Lower leg skin (tissue), 4 donors: ENCODE measurements around the gene SLC35B4. TPM values are rescaled to one million over a fixed set of nuclear protein-coding genes. Genes with fewer than 3 reads are reported as not detected.

Experiments
- DNase-seq, 2 donors: peaks; one replicate each; pipeline ENCODE4 v3.0.0-alpha.2; 2019; ENCODE audit warnings: low spot score in 2 of 2
- H3K4me3 ChIP-seq: fragments of 200-600 bp; sonication (generic); 2 replicates; pipeline ENCODE4 v1.5.1; 2017; ENCODE audit warnings: mild to moderate bottlenecking, low read depth; ENCODE audit not compliant: poor library complexity, severe bottlenecking
- POLR2A ChIP-seq, 2 donors: fragments of 450-650 bp; IDR thresholded peaks; one replicate each; pipeline ENCODE4 v1.6.1; 2016 to 2017; ENCODE audit warnings: antibody characterized with exemption in 2 of 2, mild to moderate bottlenecking in 1 of 2, moderate library complexity in 1 of 2
- WGBS, 2 donors: methylation state at CpG; one replicate each; pipeline ENCODE4 v1.1.5; 2018; 5-methylcytosine and 5-hydroxymethylcytosine counted together
- intact Hi-C: fragments of 100-400 bp; cut with DNase I; formaldehyde crosslinking; loops from one replicate; pipeline ENCODE4 v1.15.0; 2023; ENCODE audit warnings: low total_unique reads
- total RNA-seq, 4 donors: library from RNA; depleted of rRNA; stranded (reverse); fragments of >200 nt; gene quantifications; one replicate each; pipeline ENCODE4 v1.1.0, GENCODE V29; 2016
- TF ChIP-seq, protein P1 (sequence below), 3 donors: fragments of 450-650 bp; IDR thresholded peaks; one replicate each; pipeline ENCODE4 v1.5.1; 2016; ENCODE audit warnings: antibody characterized with exemption in 3 of 3, mild to moderate bottlenecking in 3 of 3, moderate library complexity in 2 of 3

Gene SLC35B4
- total RNA-seq, 4 donors from 2014 or later = 2.1 to 5.8 (median 2.9) TPM

DNA sequence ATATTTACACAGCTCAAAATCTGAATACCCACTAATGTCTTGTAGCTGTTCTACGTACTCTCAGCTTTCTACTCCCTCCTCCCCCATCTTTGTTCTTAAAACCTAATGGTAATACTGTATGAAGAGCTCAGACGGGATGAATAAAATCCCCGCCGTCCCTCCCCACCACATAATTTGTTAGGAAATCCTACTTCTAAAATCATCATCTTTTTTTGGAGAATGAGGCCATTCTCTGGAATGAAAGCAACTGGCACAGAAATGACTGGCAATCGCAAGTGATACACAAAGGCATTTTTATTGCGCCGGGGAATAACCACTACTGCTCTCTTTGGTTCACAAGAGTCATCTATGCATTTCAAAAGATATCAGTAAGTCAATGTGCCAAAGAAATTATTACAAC, 27.3 kb downstream of the SLC35B4 start:
- DNase-seq = peak in 1 of 2 donors; percentile 17
- H3K4me3 ChIP-seq = no peak overlapping the region
- no peak for TF ChIP-seq POLR2A (IDR thresholded peaks at IDR 0.05)
- TF ChIP-seq, protein P1, sequence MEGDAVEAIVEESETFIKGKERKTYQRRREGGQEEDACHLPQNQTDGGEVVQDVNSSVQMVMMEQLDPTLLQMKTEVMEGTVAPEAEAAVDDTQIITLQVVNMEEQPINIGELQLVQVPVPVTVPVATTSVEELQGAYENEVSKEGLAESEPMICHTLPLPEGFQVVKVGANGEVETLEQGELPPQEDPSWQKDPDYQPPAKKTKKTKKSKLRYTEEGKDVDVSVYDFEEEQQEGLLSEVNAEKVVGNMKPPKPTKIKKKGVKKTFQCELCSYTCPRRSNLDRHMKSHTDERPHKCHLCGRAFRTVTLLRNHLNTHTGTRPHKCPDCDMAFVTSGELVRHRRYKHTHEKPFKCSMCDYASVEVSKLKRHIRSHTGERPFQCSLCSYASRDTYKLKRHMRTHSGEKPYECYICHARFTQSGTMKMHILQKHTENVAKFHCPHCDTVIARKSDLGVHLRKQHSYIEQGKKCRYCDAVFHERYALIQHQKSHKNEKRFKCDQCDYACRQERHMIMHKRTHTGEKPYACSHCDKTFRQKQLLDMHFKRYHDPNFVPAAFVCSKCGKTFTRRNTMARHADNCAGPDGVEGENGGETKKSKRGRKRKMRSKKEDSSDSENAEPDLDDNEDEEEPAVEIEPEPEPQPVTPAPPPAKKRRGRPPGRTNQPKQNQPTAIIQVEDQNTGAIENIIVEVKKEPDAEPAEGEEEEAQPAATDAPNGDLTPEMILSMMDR (IDR thresholded peaks at IDR 0.05) = no peak
- intact Hi-C loops = no loop called here
- WGBS, 2 donors = 38 to 57% methylated on average over 7 of the region's 7 CpGs

GRCh38 chr7:134287916-134288659, 28.6 kb downstream of the SLC35B4 start:
- 75 to 76% methylated on average over 12 of the region's 12 CpGs for WGBS, 2 donors
- TF ChIP-seq, protein P1 (IDR thresholded peaks at IDR 0.05) = no peak
- no peak for TF ChIP-seq POLR2A (IDR thresholded peaks at IDR 0.05)
- H3K4me3 ChIP-seq = no peak overlapping the region
- no peak for DNase-seq
- intact Hi-C loops = no loop called here

DNA sequence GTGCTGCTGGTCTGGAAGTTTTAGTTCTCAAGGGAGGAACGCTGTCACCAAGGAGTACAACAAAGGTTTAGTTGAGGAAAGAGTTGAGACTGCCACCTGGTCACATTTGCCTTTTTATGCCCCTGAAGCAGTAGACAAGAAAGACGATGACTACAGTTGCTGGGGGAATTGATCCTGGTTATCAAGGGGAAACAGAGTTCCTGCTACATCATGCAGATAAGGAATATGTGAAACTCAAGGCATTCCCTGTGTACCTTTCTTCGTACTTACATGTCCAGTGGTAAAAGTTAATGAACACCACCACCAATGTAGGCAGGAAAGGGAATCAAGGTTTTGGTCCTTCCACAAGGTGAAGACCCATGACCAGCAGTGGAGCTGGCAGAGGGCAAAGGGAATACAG, 31.8 kb downstream of the SLC35B4 start:
- DNase-seq = no peak
- TF ChIP-seq POLR2A (IDR thresholded peaks at IDR 0.05) = no peak
- TF ChIP-seq, protein P1 (IDR thresholded peaks at IDR 0.05) = no peak
- WGBS, 2 donors = 77 to 90% methylated on average over 3 of the region's 3 CpGs
- no peak overlapping the region for H3K4me3 ChIP-seq
- intact Hi-C loops = no loop called here

GRCh38 chr7:134284011-134284410, 32.7 kb downstream of the SLC35B4 start:
- 69 to 72% methylated on average over 6 of the region's 6 CpGs for WGBS, 2 donors
- TF ChIP-seq, protein P1 (IDR thresholded peaks at IDR 0.05) = no peak
- no peak for TF ChIP-seq POLR2A (IDR thresholded peaks at IDR 0.05)
- intact Hi-C loops = no loop called here
- no peak for DNase-seq
- no peak overlapping the region for H3K4me3 ChIP-seq

DNA sequence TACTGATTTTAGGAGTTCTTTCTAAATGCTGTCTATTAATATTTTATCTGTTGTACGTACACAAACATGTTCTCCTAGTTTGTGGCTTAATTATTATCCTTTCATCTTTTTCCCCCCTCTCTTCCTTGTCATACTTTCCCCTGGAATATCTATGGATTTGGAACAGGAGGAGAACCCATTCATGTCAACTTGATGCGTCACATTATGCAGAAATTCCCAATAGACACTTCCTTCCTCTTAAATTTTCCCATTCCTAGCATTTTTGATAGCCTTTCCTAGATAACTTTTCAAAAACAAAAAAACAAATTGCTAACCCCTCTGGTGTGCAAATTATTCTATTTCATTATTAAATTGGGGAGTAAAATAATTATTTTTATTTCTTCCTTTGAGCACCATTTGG, 36.2 kb downstream of the SLC35B4 start:
- no peak overlapping the region for H3K4me3 ChIP-seq
- intact Hi-C loops = no loop called here
- WGBS, 2 donors = 75 to 91% methylated on average over 2 of the region's 2 CpGs
- TF ChIP-seq POLR2A (IDR thresholded peaks at IDR 0.05) = no peak
- TF ChIP-seq, protein P1 (IDR thresholded peaks at IDR 0.05) = no peak
- DNase-seq = no peak

GRCh38 chr7:134279898-134280297, 36.8 kb downstream of the SLC35B4 start:
- no peak overlapping the region for H3K4me3 ChIP-seq
- intact Hi-C loops = no loop called here
- DNase-seq = no peak
- TF ChIP-seq, protein P1 (IDR thresholded peaks at IDR 0.05) = no peak
- no peak for TF ChIP-seq POLR2A (IDR thresholded peaks at IDR 0.05)
